GM21381 (cell line): ENCODE measurements around the gene PASD1.

ENCODE experiments used
- ATAC-seq: cut with Tn5 transposase; IDR thresholded peaks from one replicate; pipeline ENCODE4 v1.9.1; 2021; ENCODE audit warnings: mild to moderate bottlenecking, moderate library complexity; ENCODE audit not compliant: unreplicated experiment

PASD1 gene

GRCh38 chrX:151700581-151700980, 137.1 kb downstream of the PASD1 start:
- ATAC-seq, result no peak

- no peak for ATAC-seq
These were observed 137.6 kb downstream of the PASD1 start for GRCh38 chrX:151701071-151701470.

GRCh38 chrX:151701531-151701930, 138.1 kb downstream of the PASD1 start:
- no peak for ATAC-seq

- no peak for ATAC-seq
These were observed 138.7 kb downstream of the PASD1 start for GRCh38 chrX:151702026-151702714.

GRCh38 chrX:151702741-151703340, 139.4 kb downstream of the PASD1 start:
- ATAC-seq, result no peak

- ATAC-seq, result no peak
These were observed 140.0 kb downstream of the PASD1 start for GRCh38 chrX:151703487-151703886.

- ATAC-seq, result no peak
These were observed 140.7 kb downstream of the PASD1 start for GRCh38 chrX:151704041-151704663.

- ATAC-seq, result no peak
These were observed 145.3 kb downstream of the PASD1 start for GRCh38 chrX:151708821-151709220.

- ATAC-seq, result no peak
These were observed 147.0 kb downstream of the PASD1 start for GRCh38 chrX:151710457-151710856.

- no peak for ATAC-seq
These were observed 147.7 kb downstream of the PASD1 start for GRCh38 chrX:151711154-151711553.

GRCh38 chrX:151711787-151712186, 148.3 kb downstream of the PASD1 start:
- ATAC-seq, result no peak

- no peak for ATAC-seq
These were observed 148.8 kb downstream of the PASD1 start for GRCh38 chrX:151712253-151712652.

GRCh38 chrX:151713849-151714248, 150.4 kb downstream of the PASD1 start:
- no peak for ATAC-seq

GRCh38 chrX:151714362-151714761, 150.9 kb downstream of the PASD1 start:
- no peak for ATAC-seq

GRCh38 chrX:151715752-151716151, 152.3 kb downstream of the PASD1 start, which contains the start of gene FATE1:
Gene FATE1 (plus strand): TSS chrX:151716035. CDS start chrX:151716120, 85 bp downstream.
- ATAC-seq, result no peak

- ATAC-seq, result no peak
These were observed 158.9 kb downstream of the PASD1 start for GRCh38 chrX:151722241-151722846.

GRCh38 chrX:151723156-151723760, 159.8 kb downstream of the PASD1 start:
- ATAC-seq, result no peak

GRCh38 chrX:151724563-151725337, 161.3 kb downstream of the PASD1 start:
- ATAC-seq, result no peak

- ATAC-seq, result no peak
These were observed 161.8 kb downstream of the PASD1 start for GRCh38 chrX:151725338-151725614.
